ENCODE data around the gene PLOD2. TPM values are rescaled to one million over a fixed set of nuclear protein-coding genes. Genes with fewer than 3 reads are reported as not detected.

Gene PLOD2
- total and polyA plus RNA-seq, 2 of the 8 experiments (the other 6 are each of a cell fraction or from before 2014, with no cell fraction given), result 4.0 to 28.7 TPM

DNA sequence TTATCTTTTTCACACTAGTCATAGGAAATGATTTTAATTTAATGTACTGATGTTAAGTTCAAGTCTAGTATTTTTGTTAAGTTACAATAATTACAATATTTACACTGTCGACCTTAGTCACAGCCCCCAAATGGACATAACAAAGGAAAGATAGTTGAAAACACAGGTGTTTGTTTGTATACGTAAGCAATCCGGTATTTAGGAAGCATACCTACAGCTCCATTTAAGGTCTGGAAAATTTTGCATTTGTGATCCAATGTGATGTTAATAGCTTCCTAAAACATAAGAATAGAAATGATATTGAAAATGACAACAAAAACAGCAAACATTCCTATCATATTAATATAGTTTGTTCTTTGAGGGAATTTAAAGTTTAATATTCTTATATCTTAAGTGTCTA is 56.9 kb downstream of the PLOD2 start:
- Histone ChIP-seq H2BK5ac (ENCODE audit: low read depth, low read length) (no peak overlapping the region), H4K91ac (replicated peaks; ENCODE audit: insufficient read length, low read length) (no peak overlapping the region), H3K14ac (ENCODE audit: insufficient read length) (no peak overlapping the region), H2BK12ac (ENCODE audit: low read depth, low read length) (no peak overlapping the region), H2AFZ (ENCODE audit: low read length) (no peak overlapping the region), H3K4me1 (replicated peaks in 1 of 4; ENCODE audit: control insufficient read depth in 3 of 4, insufficient read depth in 4 of 4, low read length in 3 of 4) (no peaks in the 10 kb centered on the region; a peak in 1 of 7 replicates), H2BK120ac (replicated peaks; ENCODE audit: low read depth, low read length) (no peak overlapping the region), H4K5ac (ENCODE audit: insufficient read length, low read depth, low read length) (no peak overlapping the region), H3K9me3 (ENCODE audit: insufficient read depth in 2 of 2, low read depth in 1 of 2, low read length in 1 of 2) (no peaks in the 10 kb centered on the region), H3K4me3 (ENCODE audit: extremely low read depth in 1 of 4, insufficient read depth in 2 of 4, low read depth in 3 of 4, low read length in 4 of 4) (0 out of 8 replicates have a peak overlapping the region, but pooled peaks of 1 of the 4 experiments have one; percentile 5), H3K56ac (replicated peaks; ENCODE audit: insufficient read length, low read depth, low read length) (no peak overlapping the region), H2BK15ac (ENCODE audit: low read length) (no peak overlapping the region), H3K23ac (ENCODE audit: insufficient read length) (no peak overlapping the region), H2AK5ac (ENCODE audit: low read depth, low read length) (no peak overlapping the region), H2BK20ac (ENCODE audit: low read length) (no peak overlapping the region), H3K36me3 (ENCODE audit: control insufficient read depth in 2 of 4, insufficient read depth in 4 of 4, low read length in 3 of 4) (no peaks in the 10 kb centered on the region; a peak in 1 of 8 replicates), H3K27ac (ENCODE audit: low read depth, low read length) (no peak overlapping the region), H4K20me1 (replicated peaks in 1 of 2; ENCODE audit: control insufficient read depth in 1 of 2, insufficient read depth in 2 of 2, low read length in 2 of 2) (no peaks in the 10 kb centered on the region), H3K23me2 (ENCODE audit: low read depth, low read length) (peaks cover 2% of the 10 kb centered on the region; the same call in 1 of the 2 replicates), H4K8ac (ENCODE audit: extremely low read depth, insufficient read depth, low read length) (no peak overlapping the region), H3K4me2 (ENCODE audit: insufficient read depth in 1 of 2, low read depth in 2 of 2, low read length in 2 of 2) (no peak overlapping the region), H3K18ac (ENCODE audit: extremely low read depth, low read length) (no peak overlapping the region), H3K27me3 (replicated peaks in 1 of 4; ENCODE audit: control insufficient read depth in 3 of 4, extremely low read depth in 1 of 4, insufficient read depth in 3 of 4, low read length in 3 of 4) (no peaks in the 10 kb centered on the region), H3K9ac (replicated peaks in 1 of 4; ENCODE audit: extremely low read depth in 1 of 4, low read depth in 3 of 4, low read length in 3 of 4) (no peak overlapping the region), H3K4ac (replicated peaks; ENCODE audit: insufficient read length, low read depth, low read length) (no peak overlapping the region), H3K79me2 (ENCODE audit: control insufficient read depth in 1 of 2, insufficient read depth in 2 of 2, low read length in 2 of 2) (no peaks in the 10 kb centered on the region), H3K79me1 (ENCODE audit: low read depth, low read length) (no peaks in the 10 kb centered on the region)
- CTCF ChIA-PET (ENCODE audit: partially characterized antibody), result interaction anchor here (0.6 to 0.8 kb wide), 2 partner anchors 33 to 1086 kb away, joined by 3 to 4 read pairs; no protein-coding TSS in a partner anchor
- no peak for TF ChIP-seq TAF7 (optimal IDR thresholded peaks at IDR 0.05; ENCODE audit: borderline replicate concordance, low read depth, low read length)
- TF ChIP-seq TCF12 (IDR thresholded peaks at IDR 0.05; ENCODE audit: low read depth, low read length), result 0 out of 2 replicates have a peak, but pooled peaks have one; percentile 28
- peak; percentile 77 for TF ChIP-seq SRF (IDR thresholded peaks at IDR 0.05; ENCODE audit: low read depth, low read length)
- peak in 1 of 2 experiments; percentile 73; a peak in 1 of 3 replicates for TF ChIP-seq EP300 (IDR thresholded peaks at IDR 0.05; ENCODE audit: borderline replicate concordance in 1 of 2, low read depth in 2 of 2, low read length in 2 of 2)
- DNase-seq (ENCODE audit: low read depth in 1 of 2, low spot score in 2 of 2), result no peak
- POLR2A ChIA-PET (ENCODE audit: partially characterized antibody), result interaction anchor here (0.6 kb wide), 1 partner anchor 120 kb away, joined by 3 read pairs; no protein-coding TSS in a partner anchor
- 49% methylated on average over 3 of the region's 3 CpGs; no CpG with 5 or more reads in 1 of the 2 experiments for WGBS, 2 experiments (ENCODE audit: extremely low coverage in 1 of 2, insufficient coverage in 1 of 2, insufficient read length in 1 of 2, insufficient replicate concordance in 2 of 2, low coverage in 1 of 2, low lambda C conversion rate in 2 of 2, missing lambda C conversion rate in 1 of 2)
- FAIRE-seq, result no peak

Data from H1 (cell line).